GM19238 (cell line): ENCODE measurements around the gene ATP8B1.

Source experiments
- DNase-seq: peaks from one replicate; pipeline ENCODE4 v3.0.0; 2011; ENCODE audit warnings: low spot score; ENCODE audit not compliant: insufficient read length

ATP8B1 gene

GRCh38 chr18:57627488-57627887 is 175.6 kb downstream of the ATP8B1 start:
- DNase-seq = no peak

GRCh38 chr18:57624988-57625387 is 178.1 kb downstream of the ATP8B1 start:
- DNase-seq = no peak

- DNase-seq = peak; percentile 42
Measured at GRCh38 chr18:57621246-57621604, 181.9 kb downstream of the ATP8B1 start.

- no peak for DNase-seq
Measured at GRCh38 chr18:57619876-57620275, 183.2 kb downstream of the ATP8B1 start.

- DNase-seq = no peak
Measured at GRCh38 chr18:57618910-57619309, 184.2 kb downstream of the ATP8B1 start.

- no peak for DNase-seq
Measured at GRCh38 chr18:57603871-57604270, 199.2 kb downstream of the ATP8B1 start.
